GM19239 (cell line): Measurements from ENCODE around the gene RIOK1.
"Not testable (repeated sequence)": the region's sequence is repeated elsewhere in the genome, so short reads cannot be mapped to it uniquely, and the experiment has no call there.

Experiments used
- DNase-seq: peaks from one replicate; pipeline ENCODE4 v3.0.0; 2011; ENCODE audit warnings: low spot score; ENCODE audit not compliant: insufficient read length
- FAIRE-seq: peaks from 2 replicates; lab custom pipeline; 2011; peaks lifted over from hg19 to GRCh38; lab: Jason Lieb, UNC

Gene RIOK1

GRCh38 chr6:7434672-7435071 is 45.1 kb downstream of the RIOK1 start:
- DNase-seq (no peak), FAIRE-seq (no peak)

- FAIRE-seq (no peak), DNase-seq (no peak)
These were observed 48.4 kb downstream of the RIOK1 start for GRCh38 chr6:7438011-7438410.

GRCh38 chr6:7439228-7439627 is 49.6 kb downstream of the RIOK1 start:
- DNase-seq, result no peak
- FAIRE-seq, result no peak

GRCh38 chr6:7440476-7440875 is 50.9 kb downstream of the RIOK1 start:
- DNase-seq, result no peak
- no peak for FAIRE-seq

- FAIRE-seq (no peak), DNase-seq (no peak)
These were observed 51.6 kb downstream of the RIOK1 start for GRCh38 chr6:7441048-7441775.

DNA sequence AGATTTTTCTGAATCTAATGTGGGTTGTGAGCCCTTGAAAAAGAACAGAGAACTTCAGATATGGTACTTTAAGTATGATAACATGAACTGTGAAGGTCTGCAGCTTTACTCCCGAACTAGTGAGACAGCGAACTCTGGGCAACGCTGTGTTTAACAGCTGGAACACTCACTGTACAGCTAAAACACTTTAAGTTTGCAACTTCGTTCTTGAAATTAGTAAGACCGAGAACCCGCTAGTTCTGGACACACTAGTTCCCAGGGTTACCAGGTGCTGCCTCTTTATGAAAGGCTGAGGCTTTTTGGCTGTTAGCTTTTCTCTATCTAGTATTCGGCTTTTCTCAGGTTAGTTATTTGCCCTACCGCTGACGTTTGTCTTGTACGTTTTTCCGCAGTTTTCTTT is 52.9 kb downstream of the RIOK1 start:
- FAIRE-seq (no peak), DNase-seq (no peak)

- no peak for FAIRE-seq
- DNase-seq, result no peak
These were observed 55.5 kb downstream of the RIOK1 start for GRCh38 chr6:7445101-7445500.

DNA sequence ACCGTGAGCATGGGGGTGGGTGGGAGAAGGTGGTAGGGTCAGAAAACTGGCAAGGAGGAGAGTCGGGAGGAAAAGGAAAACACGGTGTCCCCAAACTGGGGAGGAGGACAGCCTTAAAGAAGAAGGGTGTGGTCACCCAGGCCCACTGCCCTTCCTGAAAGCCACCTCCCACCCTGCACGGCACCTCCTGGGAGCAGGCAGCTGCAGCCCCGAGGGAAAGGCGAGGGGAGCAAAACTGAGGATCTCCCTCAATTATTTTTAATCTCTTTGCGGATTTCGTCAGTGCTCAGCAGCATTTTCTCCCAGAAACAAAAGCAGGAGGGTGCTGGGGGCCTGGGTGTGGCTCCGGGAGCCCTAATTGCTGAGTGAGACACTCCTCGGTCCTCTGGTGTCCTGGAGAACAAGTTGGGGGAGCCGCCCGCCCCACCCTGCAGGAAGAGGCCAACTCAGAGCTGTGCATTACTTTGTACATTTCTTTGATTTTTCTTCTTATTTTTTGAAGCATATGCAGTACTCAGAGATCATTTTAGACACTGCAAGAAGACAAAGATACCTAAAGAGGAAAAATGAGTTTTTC is 56.4 kb downstream of the RIOK1 start:
- no peak for FAIRE-seq
- no peak for DNase-seq

- FAIRE-seq (no peak), DNase-seq (no peak)
These were observed 57.2 kb downstream of the RIOK1 start for GRCh38 chr6:7446619-7447325.

- DNase-seq (no peak), FAIRE-seq (no peak)
These were observed 58.6 kb downstream of the RIOK1 start for GRCh38 chr6:7448232-7448631.

GRCh38 chr6:7449018-7449417 is 59.4 kb downstream of the RIOK1 start:
- FAIRE-seq (no peak), DNase-seq (no peak)

DNA sequence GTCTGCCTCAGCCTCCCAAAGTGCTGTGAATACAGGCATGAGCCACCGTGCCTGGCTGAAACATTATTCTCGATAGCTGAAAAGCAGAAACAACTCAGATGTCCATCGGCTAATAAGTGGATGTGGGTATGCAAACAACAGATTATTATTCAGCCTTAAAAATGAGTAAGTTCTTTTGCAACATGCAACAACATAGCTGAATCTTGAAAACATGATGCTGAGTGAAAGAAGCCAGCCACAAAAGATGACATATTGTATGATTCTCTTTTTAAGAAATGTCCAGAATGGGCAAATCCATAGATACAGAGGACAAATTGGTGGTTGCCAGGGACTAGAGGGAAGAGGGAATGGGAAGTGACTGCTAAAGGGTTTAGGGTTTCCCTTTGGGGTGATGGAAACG is 61.7 kb downstream of the RIOK1 start:
- DNase-seq, result no peak
- FAIRE-seq, result no peak

- FAIRE-seq, result no peak
- no peak for DNase-seq
These were observed 63.3 kb downstream of the RIOK1 start for GRCh38 chr6:7452898-7453297.

GRCh38 chr6:7454696-7455358 is 65.2 kb downstream of the RIOK1 start:
- FAIRE-seq, result no peak
- DNase-seq, result no peak

DNA sequence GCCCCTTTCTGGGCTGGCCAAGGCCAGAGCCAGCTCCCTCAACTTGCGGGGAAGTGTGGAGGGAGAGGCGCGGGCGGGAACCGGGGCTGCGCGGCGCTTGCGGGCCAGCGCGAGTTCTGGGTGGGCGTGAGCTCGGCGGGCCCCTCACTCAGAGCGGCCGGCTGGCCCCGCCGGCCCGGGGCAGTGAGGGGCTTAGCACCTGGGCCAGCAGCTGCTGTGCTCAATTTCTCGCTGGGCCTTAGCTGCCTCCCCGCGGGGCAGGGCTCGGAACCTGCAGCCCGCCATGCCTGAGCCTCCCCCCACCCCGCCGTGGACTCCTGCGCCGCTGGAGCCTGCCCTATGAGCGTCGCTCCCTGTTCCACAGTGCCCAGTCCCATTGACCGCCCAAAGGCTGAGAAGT is 66.7 kb downstream of the RIOK1 start:
- not testable (repeated sequence) for DNase-seq, FAIRE-seq

DNA sequence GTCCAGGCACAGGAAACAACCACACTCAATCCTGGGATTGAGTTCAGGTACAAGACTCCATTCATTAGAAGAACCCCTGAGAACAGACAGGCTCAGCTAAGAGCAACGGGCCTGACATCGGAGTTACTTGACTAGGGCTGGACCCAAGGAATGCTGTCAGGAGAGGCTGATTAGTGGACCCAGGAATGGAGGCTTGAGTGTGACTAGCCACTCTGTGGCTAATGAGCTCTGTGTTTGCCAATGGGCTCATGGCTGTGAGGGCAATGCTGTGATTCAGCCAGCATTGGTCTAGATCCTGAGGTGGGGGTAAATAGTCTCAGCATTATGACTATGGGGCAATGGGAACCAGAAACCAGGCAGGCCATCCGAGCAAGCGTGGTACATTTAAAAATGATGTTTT is 71.8 kb downstream of the RIOK1 start:
- DNase-seq (no peak), FAIRE-seq (no peak)

GRCh38 chr6:7463785-7464184 is 74.2 kb downstream of the RIOK1 start:
- DNase-seq (no peak), FAIRE-seq (no peak)

GRCh38 chr6:7467007-7467897 is 77.6 kb downstream of the RIOK1 start:
- FAIRE-seq (no peak), DNase-seq (no peak)
